ENCODE data around the gene BTN1A1.
"Not testable (repeated sequence)": the region's sequence is repeated elsewhere in the genome, so short reads cannot be mapped to it uniquely, and the experiment has no call there.

The BTN1A1 gene

DNA sequence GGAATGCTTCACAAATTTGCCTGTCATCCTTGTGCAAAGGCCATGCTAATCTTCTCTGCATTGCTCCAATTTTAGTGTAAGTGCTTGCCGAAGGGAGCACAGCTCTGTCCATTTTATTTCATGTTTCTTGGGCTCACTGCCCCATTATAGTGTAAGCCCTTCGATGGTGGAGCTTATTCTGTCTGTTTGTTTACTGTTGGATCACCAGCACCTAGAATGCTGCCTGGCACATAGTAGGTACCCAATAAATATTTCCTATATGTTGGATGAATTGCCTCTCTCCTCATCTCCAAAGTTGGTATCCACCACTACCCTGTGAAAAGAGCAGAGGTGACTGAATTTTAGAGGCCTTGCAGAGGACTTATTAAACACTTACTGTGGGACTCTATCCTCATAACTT is 19.3 kb downstream of the BTN1A1 start:
- no peak for DNase-seq

DNA sequence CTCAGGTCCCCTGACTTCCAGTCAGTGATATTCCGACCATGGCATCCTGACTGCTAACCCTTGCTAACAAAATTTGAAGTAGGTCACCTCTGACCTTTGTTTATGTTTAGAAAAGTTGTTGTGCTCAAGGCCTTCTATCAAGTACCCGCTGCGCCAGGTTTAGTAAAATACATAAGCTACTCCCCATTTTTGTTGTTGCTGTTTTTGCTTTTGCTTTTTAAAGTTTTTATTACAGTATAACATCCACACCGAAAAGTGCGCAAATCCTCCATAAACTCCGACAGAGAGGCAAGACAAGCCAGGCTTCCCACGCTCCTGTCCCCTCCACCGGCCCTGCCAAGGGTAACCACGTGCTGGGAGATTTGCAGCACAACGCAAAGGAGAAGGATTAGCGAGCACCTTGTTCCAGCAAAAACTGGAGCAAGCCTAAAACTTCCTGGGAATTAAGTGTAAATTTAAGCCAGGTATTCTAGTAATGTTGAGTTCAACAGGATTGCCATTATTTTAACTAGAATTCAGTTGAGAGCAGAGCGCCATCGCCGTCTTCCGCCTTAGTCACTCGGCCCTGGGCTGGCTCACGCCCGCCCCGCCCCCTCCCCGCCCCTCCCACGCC is 20.2 kb downstream of the BTN1A1 start:
- no peak for DNase-seq

DNA sequence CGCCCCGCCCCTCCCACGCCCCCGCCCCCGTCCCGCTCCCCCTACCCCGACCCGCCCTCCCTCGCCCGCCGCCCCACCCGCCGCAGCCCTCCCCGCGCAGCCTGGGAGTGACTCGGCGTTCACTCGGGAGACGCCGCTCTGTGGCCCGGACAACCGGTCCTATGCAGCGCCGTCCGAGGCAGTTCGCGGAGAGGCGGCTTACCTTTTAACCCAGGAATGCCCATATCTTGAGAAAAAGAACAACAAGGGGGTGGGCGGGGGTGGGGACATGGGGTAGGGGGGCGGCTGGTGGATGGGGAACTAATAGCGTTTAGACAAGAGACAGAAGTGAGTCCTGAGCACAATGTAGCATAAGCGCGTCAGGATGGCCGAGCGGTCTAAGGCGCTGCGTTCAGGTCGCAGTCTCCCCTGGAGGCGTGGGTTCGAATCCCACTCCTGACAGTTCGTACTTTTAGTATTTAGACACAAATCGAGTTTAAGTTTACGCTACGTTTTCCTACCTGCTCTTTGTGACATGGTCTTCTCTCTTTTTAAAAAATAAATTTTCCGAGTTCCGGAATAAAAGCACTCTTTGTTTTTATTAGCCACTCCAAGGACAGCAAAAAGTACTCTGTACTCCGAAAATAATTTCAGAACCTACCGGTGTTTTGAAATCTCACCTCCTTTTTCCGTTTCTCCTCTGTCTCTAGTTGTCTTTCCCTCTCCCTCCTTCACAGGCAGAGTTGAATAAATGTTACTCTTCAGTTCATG is 20.9 kb downstream of the BTN1A1 start:
- DNase-seq: peak; percentile 89

DNA sequence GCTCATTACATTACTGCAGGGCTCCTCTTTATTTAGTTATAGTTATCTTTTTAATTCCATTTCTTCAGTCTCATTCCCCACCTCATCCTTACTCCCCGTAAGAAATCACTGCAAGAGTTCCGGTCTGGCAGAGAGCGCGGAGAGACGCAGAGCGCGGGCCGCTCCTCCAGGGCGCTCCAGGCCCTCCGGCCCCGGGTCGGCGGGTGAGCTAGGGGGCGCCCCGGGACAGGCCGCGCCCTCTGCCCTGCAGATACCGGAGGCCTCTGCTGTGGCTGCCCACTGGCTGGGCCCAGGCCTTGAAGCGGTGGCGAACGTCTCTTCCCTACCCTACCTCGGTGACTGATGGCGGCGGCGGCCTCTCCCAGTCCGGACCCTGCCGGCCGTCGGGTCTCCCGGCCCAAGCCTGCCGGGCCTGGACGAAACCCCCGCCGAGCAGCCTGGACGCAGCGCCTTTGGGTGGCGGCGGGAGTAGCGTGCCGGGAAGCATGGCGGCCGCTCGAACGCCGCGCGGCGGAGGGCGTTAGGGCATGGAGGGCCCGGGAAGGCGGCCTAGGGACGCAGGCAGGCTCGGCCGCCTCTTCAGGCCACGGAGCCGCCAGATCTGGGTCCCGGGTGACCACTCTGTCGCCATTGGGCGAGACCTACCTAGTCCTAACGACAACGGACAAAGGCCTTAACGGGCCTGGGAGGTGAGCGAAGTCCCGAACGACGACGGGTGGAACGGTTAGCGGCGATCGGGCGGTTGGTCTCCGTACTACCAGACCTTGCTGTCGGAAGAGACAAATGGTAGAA is 21.7 kb downstream of the BTN1A1 start:
- DNase-seq: peak; percentile 73

DNA sequence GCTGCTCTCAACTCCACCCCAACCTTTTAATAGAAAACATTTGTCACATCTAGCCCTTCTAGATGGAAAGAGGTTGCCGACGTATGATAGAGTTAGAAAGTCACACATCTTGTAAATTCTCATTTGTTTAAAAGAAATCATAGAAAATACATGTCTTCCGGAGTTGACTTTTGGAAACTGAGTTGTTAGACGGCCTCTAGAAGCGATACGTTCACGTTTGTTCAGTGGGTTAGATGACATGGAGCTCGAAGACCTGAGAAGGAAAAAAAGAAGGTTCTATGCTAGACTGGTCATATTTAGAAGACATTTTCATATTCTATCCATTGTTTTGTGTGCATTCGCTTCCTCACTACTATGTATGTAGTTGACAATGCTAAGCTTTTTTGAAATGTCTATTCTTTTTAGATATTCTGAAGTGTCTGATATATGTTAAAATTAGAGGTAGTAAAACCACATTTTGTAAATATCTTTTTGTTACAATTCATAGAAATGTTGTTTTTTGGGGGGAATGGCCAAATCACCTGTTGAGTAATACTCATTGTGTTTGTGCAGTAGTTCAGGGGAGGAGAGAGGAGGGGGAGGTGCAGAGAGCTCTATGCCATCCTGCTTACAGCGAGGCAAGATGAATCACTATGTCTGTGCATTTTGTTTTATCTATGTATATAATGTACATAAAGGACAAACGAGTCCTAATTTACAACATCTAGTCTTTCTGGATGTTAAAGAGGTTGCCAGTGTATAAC is 22.6 kb downstream of the BTN1A1 start:
- DNase-seq: peak; percentile 20

DNA sequence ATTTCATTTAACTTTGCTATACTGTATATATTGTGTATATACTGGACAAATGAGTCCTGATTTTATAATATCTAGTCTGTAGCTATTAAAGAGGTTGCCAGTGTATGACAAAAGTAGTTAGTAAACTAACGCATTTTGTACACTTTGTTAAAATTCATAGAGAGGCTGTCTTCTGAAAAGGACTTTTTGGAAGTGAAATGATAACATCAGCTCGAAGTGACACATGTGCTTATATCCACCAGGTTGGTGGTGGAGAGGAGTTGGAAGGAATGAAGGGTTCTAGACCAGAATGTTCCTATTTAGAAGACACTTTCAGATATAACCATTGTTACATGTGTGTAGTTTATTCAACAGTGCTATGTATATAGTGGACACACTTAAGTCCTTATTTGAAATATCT is 24.2 kb downstream of the BTN1A1 start:
- DNase-seq: not testable (repeated sequence)

DNA sequence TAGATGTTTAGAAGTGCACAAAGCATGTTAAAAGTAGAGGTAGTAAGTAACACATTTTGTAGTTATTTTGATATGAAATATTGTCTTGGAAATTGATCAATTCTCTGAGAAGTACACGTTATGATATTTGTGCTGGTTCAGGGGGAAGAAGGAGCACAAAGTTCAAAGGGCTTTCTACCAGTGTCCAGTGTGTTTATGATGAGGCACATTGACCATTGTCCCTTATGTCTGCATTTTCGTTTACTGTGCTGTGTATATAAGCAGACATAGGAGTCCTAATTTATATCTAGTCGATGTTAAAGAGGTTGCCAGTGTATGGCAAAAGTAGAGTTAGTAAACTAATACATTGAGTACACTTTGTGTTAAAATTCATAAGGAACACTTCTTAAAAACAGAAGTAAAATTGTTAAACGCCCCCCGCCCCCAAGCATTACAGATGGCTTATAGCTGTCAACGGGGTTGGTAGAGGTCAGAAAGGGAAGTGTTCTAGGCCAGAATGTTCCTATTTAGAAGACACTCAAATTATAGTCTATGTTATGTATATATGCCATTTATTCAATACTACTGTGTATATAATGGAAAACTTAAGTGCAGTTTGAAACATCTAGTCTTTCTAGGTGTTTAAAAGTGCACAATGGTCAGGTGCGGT is 24.7 kb downstream of the BTN1A1 start:
- no peak for DNase-seq

DNA sequence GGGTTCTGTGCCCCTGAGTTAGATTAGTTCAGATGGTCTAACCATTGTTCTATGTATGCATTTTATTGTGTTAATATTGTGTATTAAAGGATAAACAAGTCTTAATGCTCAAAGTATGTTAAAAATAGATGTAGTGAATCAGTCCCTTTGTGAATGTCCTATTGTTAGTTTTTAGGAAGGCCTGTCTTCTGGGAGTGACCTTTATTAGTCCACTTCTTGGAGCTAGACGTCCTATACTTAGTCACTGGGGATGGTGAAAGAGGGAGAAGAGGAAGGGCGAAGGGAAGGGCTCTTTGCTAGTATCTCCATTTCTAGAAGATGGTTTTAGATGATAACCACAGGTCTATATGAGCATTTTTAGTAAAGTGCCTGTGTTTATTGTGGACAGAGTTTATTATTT is 25.7 kb downstream of the BTN1A1 start:
- no peak for DNase-seq

DNA sequence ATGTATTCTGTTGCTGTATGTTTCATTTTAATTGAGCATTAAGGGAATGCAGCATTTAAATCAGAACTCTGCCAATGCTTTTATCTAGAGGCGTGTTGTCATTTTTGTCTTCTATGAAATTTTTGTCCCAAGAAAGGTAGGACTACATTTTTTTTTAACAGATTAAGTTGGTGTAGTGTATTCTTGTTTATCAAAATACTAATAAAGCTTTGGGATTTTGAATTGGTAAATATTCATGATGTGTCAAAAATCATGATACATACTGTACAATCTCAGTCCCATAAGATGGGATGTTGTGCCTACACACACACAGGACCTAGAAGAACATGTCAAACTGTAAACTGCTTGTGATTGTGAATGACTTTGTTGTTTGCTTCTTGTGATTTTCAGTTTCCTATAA is 26.8 kb downstream of the BTN1A1 start:
- DNase-seq: no peak

DNA sequence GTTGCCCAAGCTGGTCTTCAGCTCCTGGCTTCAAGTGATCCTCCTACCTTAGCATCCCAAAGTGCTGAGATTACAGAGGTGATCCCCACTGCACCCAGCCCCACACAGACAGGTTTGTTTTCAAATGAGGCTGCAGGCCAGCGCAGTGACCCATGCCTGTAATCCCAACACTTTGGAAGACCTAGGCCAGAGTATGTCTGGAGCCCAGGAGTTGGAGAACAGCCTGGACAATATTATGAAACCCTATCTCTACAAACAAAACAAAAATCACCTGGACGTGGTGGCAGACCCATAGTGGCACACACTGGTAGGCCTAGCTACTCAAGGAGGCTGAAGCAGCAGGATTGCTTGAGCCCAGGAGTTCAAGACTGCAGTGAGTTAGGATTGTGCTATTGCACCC is 30.1 kb downstream of the BTN1A1 start:
- DNase-seq: no peak

DNA sequence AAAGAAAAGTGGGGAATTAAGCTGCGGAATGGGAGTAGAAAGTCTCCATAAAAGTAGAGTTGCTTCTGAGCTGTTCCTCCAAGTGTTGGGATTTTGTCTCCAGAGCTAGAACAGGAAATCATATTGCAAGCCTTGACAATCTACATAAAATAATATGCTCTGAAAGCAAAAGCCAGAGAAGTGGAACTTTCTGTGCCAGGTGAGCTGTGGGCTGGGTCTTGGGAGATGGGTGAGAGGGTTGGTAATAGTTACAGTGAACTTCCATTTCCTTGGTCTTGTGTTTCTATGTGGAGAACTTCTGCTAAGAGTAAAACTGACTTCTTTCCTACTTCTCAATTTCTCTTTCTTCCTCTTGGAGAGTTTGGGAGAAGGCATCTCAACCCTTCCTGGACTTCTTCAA is 31.8 kb downstream of the BTN1A1 start:
- DNase-seq: no peak

DNA sequence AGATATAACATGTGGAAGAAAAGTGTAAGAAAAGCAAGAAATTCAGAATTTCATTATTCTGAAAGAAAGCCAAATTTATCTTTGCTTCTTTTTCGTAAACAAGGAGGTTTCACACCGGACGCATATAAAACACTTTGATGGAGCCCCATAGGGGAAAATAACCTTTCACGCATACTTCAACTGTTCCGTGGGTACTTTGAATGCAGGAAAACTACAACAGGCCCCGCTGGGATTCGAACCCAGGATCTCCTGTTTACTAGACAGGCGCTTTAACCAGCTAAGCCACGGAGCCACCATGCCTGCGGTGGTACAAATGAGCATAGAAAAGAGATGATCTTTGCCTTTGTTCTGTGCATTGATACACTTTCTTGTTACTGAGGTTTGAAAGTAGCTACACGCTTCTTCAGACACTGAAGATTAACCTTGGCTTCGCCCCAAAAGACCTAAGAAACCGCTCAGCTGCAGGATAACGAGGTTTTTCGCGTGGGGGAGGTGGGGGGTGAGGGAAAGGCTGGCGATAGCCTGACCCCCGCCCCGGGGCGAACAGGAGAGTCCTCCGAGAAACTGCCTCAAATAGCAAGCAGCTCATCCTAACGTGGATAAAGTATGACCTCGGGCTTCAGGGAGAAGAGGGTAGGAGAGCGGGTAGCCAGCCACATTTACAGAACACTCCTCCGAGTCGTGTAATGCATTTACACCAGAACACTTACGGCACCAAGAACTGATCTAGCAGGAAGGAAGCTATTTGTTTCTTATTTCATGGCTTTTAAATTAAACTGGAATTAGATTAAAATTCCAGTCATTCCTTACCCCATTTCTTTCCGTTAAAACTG is 32.8 kb downstream of the BTN1A1 start:
- peak; percentile 95 for DNase-seq

DNA sequence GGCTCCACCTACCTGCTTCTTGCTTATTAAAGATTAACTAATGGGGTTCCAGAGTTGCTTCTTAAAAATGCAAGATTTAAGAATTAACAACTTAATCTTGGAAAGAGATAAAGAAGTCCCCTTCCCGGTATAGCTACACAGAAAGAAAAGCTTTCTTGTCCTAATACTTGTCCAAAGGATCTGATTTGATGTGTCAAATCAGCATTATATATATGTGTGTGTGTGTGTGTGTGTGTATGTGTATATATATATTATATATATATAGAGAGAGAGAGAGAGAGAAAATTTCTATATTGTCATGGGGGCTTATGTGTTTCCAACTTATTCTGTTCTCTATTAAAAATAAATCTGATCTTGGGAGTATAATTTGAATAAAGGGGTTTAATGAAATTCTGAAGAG is 33.4 kb downstream of the BTN1A1 start:
- no peak for DNase-seq

DNA sequence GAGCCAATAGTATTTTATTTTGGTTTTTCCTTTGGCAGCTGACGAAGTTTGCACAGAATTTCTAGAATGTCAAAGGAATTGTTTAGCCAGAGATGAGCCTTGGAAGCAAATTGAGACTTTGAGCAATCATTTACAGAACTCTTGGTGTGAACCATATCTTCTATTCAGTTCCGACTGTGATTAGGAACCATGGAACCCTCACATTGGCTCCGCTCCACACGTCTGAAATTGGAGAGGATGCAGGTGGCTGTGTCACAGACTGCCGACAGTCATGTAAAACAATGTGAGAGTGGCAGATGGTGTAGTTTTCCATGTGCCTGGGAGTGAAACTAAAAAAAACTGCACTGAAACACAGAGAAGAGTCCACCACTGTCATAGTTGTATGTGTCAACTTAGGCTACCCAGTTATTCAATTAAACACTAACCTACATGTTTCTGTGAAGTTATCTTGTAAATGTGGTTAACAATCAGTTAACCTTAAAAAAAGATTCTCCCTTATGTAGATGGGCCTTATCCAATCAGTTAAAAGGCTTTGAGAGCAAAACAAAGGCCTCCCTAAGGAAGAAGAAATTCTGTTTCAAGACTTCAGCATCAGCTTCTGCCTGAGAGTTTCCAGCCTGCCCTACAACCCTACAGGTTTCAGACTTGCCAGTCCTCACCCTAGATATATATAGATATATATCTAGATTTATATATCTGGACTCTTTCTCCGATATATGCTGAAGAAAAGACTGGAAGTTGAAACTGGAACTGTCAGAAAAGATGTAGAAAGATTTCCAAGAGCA is 34.8 kb downstream of the BTN1A1 start:
- no peak for DNase-seq

DNA sequence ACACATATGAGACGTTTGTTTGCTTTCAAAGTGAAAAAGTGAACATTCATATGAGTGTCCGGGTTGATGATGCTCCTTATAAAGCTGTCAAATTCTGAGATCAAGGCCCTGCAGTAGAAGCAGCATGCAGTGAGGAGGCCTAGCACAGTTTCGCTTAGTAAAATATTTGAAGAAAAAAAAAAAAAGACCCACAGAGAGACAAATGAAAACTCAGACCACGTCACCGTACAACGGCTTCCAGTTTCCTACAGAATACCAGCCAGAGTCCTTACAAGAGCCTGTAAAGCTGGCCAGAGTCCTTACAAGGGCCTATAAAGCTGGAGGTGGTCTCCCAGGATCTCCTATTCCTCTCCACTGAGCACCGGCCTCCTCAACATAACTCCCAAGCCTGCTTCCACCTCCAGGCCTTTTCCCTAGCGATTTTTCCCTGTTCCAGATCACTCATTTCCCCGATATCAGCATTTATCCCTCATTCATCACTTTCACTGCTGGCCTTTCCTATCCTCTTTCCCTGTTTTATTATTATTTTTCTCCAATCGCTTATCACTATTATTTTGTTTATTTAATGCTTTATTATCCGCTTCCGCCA is 36.6 kb downstream of the BTN1A1 start:
- DNase-seq: peak; percentile 88

DNA sequence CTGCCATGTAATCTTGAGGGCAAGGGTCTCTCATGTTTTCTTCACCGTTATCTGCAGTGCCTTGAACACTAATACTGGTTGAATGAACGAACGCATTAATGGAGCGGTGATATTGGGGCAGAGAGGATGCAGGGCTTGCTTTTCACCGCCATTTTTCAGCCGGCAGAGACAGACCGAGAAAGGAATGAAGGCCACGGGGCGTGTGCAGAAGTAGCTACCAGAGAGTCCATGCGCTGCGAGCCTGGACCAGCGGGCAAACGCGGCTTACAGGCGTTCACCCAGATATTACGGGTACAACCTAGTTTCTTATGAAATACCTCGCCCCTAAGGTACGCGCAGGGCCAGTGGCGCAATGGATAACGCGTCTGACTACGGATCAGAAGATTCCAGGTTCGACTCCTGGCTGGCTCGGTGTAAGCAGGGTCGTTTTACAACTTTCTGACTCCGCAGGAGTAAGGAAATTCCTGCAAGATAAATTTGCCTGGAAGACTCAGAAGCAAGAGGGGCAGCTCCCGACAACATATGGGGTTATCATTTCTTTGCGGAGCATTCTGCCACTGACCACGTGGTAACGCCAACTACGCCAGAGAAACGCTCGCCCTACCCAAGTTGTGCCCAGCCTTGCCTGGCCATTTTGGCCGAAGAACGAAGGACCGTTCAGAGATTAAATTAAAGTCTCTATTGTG is 37.2 kb downstream of the BTN1A1 start:
- DNase-seq: peak; percentile 97

DNA sequence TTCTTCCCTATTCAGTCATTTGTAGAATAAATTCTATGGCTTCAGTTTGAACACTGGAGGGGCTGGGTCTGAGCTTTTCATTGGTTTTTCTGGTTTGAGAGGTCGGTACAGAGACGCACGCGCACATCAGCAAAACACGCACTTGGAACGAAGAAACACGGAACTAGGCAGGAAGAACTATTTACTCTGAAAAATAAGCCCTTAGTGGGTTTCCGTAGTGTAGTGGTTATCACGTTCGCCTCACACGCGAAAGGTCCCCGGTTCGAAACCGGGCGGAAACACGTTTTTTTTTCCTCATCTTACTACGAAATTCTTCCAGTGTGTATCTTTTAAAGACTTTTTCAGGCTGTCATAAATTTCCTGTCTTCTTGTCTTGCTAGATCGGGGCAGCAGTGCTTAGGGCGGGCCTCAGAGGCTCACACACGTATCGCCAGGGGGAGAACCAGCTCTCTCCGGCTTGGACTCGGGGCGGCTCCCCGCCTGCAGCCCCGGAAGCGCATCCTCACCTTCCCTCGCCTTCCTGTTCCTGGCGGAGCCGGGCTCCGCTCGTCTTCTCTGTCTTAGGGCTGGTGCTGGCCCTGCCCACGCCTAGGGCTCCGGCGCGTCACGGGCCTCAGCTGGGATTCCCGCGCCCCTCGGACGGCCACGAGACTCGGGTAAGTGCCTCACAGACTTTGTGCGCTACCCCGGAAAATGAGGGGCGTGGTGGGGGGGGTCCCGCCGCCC is 37.9 kb downstream of the BTN1A1 start, which contains the start of gene HMGN4:
Gene HMGN4 (plus strand): TSS at position 521 of the 726 bp plus-strand sequence. CDS start 6,841 bp downstream, outside the sequence.
- peak; percentile 90 for DNase-seq

DNA sequence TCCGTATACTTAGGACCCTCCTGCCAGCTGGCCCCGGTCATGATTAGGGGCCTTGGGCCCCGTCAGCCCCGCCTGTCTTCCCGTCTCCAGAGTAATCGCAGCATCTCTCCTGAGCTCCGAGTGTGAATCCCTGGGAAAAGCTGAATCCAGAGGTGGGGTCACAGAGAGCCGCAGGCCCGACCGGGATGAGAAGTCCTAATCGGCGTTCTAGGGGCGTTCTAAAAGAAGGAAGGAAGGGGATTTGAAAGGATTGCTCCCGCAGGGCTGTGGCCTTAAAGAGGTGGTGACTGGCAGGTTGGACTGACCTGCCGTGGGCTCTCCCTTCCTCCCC is 38.4 kb downstream of the BTN1A1 start:
- DNase-seq: no peak

DNA sequence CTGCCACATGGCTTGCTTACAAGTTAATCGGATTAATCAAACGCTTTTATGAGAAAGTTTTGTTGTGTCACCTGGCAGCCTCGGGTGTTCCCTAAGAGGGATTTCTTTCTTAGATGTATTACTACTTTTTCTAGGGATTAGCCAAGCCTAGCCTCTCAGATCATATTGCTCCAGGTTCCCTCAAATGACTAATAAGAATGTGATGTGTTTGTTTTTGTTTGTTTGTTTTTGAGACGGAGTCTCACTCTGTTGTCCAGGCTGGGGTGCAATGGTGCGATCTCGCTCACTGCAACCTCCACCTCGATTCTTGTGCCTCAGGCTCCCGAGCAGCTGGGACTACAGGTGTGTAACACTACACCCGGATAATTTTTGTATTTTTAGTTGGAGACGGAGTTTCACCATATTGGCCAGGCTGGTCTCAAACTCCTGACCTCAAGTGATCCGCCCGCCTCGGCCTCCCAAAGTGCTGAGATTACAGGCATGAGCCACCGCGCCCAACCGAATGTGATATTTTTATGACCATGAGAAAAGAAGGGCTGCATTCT is 39.0 kb downstream of the BTN1A1 start:
- DNase-seq: no peak
